SHP77 treated with DMSO at 0.1 percent for 48 hours (cell line): ENCODE data around the gene ELFN2.

ENCODE experiments used
- DNase-seq: peaks from one replicate; lab custom pipeline; 2025; lab: John Stamatoyannopoulos, UW

Gene ELFN2

DNA sequence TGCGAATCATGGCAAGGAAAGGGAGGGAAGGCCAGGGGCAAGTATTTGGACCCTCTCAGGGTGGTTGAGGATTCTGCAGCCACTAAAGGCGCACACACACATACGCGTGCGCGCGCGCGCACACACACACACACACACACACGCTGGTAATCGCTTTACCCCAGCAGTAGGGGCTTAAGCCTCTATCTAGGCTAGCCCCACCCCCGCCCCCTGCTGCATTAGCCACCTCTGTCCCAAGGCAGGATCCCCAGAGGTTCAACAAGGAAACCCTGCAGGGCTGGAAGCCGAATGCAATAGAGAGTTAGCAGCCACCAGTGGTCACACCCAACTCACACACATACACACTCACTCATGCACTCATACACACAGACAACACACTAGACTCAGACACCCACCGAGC, 28.6 kb upstream of the ELFN2 start:
- no peak for DNase-seq

DNA sequence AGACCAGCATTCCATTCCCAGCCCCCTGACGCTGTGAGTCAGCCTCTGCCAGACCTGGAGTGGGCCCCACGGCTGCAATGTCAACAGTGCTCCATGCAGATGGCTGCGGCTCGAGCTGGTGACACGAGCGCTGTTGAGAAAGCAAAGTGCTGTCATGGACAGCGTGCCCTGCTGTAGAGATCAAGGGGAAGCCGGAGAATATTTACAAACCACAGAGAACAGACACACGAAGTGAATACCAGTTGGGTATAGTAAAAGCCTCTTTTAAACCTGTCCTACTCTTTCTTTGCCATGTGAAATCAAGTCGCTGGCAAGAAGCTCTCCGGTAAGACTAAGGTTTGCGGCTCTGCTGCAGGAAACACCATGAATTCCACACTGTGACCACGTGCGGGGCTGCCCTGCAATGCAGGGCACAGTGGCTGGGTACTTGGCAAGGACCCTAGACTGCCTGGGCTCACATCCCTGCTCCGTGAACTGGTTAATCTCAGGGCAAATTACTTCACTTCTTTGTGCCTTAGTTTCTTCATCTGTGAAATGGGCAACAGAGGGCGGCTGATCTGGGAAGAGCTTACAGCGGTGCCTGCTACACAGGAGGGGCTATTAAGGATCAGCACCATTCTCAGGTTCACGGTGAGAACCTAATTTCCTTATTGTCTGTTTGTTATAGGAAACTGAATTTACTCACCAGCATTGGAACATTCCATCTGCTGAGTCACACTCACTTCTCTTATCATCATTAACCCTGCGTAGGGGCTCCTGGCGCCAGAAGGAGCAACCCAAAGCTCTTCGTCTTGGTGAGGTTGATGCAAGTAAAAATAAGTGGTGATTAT, 27.8 kb upstream of the ELFN2 start:
- DNase-seq, result peak; percentile 32

DNA sequence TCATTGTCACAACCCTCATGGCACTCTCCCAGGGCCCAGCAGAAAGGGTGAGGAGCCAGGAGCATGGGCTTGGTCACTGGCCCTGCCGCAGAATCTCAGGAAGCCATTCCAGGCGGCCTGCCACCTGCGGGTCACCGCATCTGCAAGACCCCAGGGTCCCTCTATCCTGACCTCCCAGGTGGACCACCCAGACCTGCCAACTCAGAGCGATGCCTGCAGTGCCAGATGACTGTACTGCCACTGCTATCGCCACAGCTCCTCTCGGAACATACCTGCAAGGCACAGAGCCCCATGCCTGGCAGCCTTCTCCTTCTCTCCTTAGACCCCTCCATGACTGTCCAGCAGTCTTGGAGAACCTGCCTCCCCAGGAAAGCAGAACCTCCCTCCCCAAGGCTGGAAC, 26.4 kb upstream of the ELFN2 start:
- no peak for DNase-seq

DNA sequence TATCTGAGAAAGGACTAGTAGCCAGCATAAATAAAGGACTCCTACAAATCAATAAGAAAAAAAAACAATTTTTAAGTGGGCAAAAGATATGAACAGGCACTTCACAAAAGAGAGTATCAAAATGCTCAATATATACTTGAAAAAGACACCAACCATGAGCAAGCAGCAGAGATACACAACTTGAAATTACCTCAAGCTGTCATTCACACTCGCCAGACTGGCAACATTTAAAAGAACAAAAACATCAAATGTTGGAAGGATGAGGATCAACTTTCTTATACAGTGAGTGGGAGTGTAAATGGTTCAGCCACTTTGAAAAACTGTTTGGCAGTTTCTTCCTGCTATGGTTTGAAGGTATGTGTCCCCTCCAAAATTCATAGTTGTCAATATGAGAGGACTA, 23.9 kb upstream of the ELFN2 start:
- DNase-seq, result no peak

DNA sequence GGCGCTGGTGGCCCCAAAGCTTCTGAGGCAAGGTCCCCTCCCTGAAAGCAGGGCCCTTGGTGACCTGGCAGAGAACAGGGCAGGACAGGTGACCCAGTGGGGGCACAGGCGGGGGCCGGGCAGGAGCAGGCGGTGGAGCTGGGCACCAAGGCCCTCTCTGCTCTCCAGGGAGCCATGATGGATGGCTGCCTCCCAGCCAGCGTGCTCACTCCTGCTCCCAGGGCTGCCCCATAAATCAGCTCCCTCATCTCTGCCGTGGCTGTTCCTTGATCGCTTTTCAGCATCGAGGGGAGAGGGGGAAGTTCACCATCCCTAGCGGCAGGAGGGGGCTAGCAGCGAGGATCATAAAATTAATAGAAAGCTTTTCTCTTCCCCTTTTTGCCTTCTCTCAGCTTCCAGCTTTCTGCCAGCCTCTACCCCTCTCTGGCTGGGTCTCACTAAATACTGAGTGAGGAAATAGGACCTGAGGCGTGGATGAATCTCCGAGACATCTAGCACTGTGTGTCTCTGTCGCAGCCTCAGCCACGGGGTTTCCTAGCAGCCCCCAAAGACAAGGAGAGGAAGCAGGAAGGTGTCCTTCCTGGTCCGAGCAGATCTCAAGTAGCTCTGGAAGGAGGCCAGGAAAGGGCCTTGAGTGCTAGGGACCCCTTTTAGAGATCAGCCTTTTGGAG, 22.2 kb upstream of the ELFN2 start:
- DNase-seq, result no peak

DNA sequence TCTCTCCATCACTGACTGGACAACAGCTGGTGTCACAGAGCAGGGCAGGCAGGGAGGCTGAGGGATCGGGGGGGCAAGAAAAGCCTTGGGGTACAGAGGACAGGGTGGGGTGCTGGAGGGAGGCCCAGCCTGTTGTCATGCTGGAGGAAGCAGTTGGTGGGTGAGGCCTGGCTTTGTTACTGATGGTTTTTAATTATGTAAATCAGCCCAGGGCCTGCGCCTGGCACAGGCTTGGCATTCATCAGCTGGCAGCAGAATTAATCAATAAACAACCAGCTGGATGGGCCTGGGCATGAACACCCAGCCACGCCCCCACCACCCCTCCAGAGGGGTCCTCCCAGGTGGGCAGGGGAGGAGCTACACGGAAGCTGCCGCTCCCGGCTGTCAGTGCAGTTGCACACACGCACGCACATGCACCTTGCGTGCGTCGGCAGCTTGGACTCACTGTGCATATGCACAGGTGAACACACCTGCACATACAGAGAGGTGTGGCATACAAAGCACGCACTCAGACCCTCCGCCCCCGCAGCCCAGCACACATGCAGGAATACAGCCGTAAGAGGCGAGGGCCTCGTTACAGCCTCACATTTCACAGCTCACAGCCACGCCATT, 21.3 kb upstream of the ELFN2 start:
- DNase-seq, result no peak

DNA sequence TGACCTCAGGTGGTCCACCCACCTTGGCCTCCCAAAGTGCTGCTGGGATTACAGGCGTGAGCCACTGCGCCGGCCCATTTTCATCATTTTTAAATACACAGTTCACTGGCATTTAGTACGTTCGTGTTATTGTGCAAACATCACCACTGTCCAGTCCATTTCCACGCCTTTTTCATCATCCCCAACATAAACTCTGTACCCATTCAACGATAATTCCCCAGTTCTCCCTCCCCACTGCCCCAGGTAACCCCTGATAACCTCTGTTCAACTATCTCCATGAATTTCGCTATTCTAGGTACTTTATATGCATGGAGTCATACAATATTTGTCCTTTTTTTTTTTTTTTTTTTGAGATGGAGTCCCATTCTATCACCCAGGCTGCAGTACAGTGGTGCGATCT, 18.2 kb upstream of the ELFN2 start:
- no peak for DNase-seq

DNA sequence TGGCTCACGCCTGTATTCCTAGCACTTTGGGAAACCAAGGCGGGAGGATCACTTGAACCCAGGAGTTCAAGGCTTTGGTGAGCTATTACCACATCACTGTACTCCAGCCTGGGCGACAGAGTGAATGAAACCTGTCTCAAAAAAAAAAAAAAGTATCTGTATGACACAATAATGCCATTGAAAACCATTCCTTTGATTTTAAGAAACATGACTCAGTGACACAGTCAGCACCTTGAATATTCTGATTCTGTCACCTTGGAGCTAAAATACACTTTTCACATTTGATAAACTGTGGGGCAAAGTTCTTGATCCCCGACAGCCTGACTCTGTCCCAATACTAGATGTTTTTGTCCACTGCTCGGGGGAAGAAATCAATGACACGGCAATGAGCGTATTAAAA, 16.7 kb upstream of the ELFN2 start:
- DNase-seq, result no peak

DNA sequence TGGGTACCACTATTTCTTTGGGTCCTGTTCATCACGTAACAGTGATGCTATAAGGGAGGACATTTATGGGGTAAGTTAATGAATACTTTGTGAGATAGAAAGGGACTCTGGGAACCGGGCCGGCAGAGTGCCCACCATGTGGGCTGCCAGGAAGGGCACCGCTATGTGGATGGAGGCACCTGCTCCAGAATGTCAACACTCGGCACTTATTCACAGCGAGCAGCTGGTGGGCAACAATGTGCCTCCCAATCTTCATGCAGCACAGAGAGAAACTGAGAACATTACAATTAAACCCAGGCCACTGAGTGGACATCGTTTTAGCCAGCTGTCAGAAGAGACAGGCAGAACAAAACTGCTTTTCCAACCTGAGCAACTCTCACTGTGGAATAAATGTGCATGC, 15.8 kb upstream of the ELFN2 start:
- peak; percentile 24 for DNase-seq

DNA sequence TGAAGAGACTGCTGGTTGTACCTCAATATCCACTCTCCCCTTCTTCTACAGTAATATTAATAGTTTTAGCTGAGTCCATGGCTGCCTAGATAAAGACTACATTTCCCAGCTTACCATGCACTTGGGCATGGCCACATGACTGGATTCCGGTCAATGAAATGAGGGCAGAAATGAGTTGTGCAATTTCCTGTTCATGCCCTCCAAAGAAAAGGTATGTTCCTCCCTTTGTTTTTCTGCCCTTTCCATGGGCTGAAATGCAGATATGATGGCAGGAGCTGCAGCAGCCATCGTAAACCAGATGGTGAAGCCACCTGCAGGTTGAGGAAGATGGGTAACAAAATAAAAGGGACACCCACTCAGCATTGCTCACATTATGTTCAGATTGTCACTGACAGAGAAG, 15.3 kb upstream of the ELFN2 start:
- peak; percentile 63 for DNase-seq

DNA sequence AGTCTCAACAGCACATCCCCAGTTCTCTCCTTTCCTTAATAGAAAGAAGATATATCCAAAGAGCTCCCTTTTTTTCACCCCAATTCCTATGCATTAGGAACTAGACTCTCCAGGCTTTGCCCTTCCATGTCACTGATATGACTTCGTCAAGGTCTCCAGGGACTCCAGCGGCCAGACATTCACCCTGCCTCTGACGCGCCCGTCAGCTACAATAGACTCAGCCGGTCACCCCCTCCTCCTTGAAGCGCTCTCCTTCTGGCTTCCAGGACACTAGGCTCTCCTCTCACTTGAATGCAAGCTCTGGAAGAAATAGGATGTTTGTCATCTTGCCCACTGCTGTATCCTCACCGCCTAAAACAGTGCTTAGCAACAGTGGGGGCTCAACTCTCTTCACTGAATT, 14.9 kb upstream of the ELFN2 start:
- DNase-seq, result no peak

DNA sequence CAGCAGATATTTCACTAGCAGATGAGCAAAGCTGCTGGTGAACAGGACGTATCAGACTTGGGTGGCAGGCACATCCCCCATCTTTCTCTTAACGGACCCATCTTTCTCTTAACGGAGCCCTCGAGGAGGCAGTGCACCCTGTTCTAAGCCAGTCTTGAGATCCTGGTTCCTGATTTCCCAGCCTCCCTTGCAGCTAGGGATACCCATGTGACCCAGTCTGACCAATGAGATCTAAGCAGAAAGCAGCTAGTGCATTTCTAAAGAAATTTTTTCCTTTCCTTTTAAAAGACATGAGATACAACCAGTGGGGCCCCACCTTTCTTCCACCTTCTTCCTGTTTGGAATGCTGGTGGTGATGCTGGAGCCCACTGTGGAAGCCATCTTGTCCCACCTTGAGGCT, 13.6 kb upstream of the ELFN2 start:
- DNase-seq, result no peak

DNA sequence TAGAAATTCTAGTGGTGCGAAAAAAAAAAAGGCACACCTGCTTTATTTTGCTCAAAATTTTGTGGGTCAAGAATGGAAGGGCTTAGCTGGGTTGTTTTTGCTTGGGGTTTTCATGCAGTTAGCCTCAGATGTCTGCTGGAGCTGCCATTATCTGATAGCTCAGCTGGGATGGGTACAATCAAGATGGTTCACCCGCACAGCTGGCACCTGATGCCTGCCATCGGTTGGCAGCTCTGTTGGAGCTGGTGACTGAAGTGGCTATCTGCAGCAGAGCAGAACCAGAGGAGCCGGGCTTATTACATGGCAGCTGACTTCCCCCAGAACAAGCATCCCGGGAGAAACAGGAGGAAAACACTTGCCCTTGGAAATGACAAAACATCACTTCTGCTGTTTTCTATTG, 12.1 kb upstream of the ELFN2 start:
- no peak for DNase-seq

DNA sequence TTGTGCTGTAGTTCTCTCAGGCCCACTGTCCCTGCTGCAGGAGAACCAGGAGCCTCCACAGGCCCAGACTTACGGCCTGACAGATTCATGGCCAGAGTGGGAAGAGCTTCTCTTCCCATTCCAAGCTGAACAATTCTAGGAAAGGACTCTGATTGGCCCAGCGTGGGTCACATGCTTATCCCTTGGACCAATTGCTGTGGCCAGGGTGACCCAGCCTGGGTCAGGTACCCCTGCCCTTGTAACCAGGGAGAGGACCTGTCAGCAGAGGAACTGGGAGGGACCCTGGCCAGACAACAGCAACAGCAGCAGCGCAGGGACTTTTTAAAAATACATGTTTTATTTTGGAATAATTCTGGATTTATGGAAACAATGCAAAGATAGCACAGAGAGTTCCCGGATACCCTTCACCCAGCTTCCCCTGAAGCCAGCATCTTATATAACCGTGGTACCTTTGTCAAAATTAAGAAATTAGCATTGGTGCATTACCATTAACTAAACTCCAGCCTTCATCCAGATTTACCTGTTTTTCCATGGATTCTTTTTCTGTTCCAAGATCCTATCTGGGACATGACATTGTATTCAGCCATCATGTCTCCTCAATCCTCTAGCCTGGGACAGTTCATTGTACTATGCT, 8.8 kb upstream of the ELFN2 start:
- no peak for DNase-seq

DNA sequence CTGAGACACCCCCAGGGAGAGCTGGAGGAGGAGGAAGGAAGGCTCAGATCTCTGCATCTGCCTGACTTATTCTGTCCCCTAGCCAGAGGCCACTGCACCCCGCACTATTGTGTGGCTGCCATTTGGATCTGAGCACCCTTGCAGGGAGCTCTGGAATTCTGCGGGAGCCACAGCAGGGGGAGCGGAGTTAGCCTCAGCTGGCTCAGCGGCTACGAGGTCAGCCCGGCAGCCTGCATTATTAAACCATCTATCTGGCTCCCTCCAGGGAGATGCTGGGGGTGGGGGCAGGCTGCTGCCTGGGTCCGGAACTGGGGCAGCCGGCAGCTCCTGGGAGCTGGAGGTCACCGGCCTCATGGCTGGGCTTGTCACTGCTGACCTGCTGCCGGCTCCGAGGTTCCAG, 6.5 kb upstream of the ELFN2 start:
- no peak for DNase-seq

DNA sequence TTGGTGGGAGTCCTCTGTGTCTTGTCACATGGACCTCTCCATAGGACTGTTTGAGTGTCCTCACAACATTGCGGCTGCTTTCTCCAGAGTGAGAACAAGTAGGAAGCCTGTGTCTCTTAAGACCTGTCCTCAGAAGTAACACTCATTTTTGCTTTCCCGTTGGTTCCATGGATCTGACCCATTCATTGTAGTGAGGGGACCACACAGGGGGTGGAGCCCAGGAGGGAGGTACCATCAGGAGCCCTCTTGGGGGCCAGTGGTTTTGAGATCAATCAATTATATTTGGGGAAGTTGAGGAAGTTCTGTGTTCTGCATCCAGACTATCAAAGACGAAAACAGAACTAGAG, 5.4 kb upstream of the ELFN2 start:
- DNase-seq, result no peak

DNA sequence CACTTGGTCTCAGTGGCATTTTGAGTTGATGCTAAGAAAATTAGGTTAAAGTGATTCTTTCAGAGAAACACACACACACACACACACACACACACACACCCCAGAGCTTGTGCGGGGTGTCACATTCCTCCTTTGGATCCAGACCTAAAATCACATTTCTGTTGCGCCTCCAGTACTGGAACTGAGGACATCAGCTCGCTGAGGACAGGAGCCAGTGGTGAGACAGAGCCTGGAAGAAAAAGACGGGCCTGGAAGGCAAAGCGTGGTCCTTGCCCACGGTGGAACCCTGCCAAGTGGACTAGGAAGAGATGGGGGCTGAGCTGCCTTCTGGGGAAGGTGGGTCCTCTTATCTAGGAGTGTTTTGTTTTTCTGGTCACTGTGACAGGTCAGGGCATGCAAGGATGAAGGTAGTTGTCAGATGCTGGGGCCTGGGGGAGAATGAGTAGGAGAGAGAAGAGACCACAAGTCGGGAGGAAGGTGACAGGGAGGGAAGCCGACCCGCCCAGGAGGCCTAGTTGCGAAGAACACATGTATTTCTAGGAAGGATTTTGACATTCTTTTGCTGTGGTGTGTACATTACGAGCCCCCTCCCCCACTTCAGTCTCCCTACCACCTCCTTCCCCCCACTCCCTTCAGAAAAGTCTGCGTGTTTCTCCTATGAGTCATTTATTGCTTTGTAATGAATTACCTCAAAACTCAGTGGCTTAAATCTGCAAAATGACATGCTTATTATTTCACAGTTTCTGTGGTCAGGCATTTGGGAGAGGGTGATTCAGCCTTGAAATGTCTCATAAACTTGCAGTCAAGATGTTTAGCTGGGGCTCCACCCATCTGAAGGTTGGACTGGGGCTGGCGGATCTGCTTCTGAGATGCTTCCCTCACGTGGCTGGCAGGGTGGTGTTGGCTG, 4.8 kb upstream of the ELFN2 start:
- no peak for DNase-seq

DNA sequence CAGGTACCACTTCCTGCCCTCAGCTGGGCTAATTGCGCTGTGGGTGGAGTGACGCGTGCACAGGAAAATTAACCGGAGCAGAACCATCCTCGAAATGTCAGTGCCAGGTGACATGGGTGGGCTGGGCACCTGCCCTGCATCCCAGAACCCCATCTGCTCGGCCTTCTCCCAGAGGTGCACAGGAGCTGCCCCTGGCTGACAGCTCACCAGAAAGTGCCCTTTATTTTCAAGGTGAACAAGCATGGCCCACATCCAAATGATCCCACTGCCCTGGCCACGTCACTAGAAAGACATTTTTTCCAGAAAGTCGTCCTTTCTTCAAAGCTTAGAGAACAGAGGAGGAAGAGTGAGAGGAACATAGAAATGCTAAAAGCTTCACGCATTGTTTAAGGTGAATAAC, 4.1 kb upstream of the ELFN2 start:
- DNase-seq, result no peak

DNA sequence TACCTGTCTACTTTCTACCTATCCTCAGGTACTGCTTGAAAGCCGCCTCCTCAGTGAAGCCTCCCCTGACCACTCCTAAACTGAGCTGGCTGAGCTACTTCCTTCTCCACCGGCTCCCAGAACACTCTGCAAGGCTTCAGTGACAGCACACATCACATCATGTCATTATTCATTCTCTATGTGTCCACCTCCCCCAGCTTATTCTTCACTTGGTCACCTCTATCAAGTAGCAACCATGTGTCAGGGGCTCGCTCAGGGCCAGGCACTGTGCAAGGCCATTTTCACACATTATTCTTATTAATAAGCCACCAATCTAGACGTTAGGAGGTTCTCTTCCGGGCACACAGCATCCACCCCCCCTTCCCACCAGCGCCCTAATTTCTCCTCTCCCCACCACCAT, 3.7 kb upstream of the ELFN2 start:
- DNase-seq, result no peak

DNA sequence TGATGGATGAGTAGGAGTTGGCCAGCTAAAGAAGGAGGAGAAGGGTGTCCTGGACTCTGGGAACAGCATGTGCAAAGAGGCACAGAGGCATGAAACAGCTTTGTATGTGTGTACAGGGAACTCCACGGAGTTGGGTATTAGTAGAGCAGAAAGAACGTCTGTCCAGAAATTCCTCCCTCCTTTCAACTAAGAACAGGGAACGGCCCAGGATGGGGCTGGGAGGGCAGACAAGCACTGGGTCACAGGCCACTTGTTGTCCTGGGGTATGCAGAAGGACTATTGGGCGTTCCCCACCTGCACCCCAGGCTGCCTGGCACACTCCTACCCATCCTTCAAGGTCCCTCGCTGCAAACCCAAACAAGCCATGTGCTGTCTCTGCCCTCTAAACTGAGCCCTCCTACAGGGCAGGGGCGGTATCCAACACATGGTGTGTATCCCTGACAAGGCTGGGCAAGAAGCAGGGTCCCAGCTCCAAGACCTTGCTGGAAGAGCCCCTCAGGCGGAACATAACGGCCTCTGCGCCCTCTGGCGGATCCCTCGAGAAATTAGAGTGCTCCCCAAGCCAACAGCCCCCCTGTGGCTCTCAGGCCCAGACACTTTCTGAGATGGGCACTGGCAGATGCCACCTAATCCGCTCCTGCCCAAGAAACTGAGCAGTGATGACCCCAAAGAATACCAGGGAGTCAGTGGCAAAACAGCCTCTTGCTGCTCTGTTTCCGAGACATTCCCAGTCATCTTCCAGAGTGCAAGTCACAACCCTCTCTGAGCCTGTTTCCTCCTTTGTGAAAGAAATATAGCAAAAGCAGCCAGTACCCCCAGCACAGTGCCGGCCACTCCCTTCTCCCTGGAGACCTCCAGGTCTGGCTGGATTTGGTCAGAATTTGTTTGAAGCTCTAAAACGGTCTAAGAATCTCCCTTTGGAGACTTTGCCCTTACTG, 1.6 kb upstream of the ELFN2 start:
- no peak for DNase-seq
